ENCODE results near the gene FAM222A.

FAM222A gene

GRCh38 chr12:109711596-109712461 lies 1.8 kb upstream of the FAM222A start:
- no peak for DNase-seq

- peak; percentile 75 for DNase-seq
Observed at GRCh38 chr12:109714141-109714912, 702 bp downstream of the FAM222A start.

GRCh38 chr12:109714913-109715244 lies 1.3 kb downstream of the FAM222A start:
- DNase-seq, result no peak

DNA sequence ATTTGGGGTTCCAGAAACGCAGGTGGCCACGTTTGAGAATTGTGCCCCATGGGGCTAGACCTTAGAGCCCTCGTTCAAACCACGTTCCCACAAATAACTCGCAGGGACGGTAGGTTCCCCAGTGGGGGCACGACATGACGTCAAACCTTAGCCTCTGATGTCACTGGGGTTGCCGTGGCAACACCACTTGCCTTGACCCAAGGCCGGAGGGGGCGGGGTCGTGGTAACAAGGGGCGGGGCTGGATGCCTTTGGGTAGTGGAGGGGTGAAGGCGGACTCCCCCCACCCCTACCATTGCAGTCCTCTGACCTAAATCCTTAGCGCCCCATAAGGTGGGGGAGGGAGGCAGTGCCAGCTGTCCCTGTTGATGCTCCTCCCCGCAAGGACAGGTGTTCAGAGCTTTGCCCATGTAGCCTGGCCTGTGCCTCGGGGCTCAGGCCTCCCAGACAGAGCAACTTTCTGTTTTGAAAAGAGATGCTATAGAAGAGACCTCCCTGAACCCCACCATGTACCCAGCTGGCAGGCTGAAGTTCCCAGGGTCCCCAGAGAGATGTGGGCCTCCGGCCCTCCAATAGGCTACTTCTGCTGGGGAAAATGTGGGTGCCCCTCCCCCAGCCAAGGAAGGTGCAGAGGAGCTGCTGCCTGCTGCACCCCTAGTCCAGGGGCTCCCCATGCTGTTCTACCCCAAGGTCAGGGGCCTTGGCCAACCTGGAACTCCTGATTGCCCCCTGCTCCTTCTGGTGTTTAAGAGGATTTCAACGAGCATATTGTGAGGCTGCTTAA lies 1.9 kb downstream of the FAM222A start:
- no peak for DNase-seq

DNA sequence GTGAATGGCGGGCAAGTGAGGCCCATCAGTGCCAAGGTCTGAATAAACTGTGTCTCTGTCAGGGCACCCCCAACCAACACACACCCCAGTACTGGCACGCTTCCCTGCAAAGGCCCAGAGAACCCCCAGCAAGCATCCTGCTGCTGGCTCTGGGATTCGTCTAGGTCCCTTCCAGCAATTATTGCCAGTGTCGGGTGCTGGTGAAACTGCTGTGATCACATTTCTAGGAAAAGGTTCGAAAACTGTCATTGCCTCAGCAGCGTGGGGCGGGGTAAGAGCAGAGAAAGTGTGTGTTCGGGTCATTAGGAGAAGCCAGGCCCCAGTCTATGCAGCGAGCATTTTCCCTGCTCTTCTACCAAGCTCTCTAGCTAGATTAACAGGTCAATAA lies 2.5 kb downstream of the FAM222A start:
- no peak for DNase-seq

GRCh38 chr12:109716512-109717389 lies 3.1 kb downstream of the FAM222A start:
- no peak for DNase-seq

GRCh38 chr12:109717390-109718357 lies 4.0 kb downstream of the FAM222A start:
- no peak for DNase-seq

- DNase-seq, result no peak
Observed at GRCh38 chr12:109718390-109718789, 4.8 kb downstream of the FAM222A start.

DNA sequence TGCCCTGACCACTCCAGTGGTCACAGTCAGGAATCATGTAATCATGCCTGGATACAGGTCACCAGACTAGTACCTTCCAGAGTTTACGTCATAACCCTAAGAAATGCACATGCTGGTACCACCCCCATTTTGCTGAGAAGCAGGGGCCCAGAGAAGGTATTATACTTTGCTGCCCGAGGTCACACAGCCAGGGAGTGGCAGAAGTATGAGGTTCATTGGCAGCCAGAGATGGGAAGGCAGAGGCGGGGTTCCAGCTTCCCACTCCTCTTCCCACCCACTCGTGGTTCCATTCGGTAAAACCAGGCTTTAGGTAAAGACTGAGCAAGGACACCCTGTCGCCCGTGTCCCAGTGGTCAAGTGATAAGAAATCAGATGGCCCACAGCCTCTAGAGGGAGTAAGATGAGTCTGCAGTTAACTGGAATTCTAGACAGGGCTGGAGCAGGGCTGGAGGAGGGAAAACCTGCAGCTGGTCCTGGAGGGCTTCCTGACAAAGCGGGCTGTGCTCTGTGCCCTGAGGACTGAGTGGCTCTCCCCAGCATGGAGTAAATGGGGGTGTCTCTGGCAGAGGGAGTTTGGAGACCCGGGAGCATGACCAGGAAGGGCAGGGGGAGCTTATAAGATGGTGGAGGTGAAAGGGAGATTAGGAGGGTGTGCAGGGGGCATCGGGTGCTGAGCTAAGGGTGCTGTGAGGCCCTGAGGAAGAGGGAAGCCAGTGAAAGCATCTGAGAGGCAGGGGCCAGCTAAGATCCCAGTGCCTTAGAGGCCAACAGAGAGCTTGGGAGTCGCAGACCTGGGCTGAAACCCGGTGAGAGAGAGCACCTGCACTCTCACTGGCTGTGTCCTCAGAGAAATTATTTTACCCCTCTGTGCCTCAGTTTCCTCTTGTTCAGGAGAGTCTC lies 5.7 kb downstream of the FAM222A start:
- no peak for DNase-seq

- DNase-seq, result no peak
Observed at GRCh38 chr12:109720152-109720856, 6.7 kb downstream of the FAM222A start.

DNA sequence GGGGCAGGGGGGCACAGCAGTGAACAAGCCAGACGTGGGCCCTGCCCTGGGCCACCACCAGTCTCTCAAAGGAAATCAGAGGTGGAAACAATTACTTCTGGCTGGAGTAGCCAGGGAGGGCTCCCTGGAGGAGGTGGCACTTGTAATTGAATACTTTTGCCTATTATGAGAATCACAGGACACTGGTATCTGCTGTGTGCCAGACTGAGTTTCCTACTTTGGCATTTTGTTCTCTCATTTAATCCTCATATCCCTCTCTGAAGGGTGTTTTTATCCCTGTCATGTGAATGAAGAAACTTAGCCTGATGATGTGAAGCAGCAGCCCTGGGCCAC lies 7.2 kb downstream of the FAM222A start:
- no peak for DNase-seq

DNA sequence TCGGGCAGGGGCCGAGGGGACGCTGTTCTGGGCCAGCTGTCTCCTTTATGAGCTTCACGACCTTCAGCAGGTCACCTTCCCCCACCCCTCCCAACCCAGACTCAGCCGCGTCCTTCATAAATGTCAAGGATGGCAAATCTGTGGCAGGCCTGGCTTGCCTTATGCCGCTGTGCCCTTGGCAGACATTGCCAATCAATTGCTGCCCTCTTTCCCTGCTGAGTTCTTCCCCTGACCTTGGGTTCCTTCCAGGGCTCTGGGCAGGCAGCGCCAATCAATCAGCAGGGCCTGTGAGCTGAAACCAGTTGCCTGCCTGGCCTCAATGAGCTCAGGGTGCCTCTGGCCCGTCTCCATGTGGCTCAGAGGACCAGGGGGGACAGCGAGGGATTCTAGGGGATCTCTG lies 7.7 kb downstream of the FAM222A start:
- DNase-seq, result no peak

- no peak for DNase-seq
Observed at GRCh38 chr12:109722022-109722720, 8.5 kb downstream of the FAM222A start.

- DNase-seq, result no peak
Observed at GRCh38 chr12:109722721-109723094, 9.1 kb downstream of the FAM222A start.

DNA sequence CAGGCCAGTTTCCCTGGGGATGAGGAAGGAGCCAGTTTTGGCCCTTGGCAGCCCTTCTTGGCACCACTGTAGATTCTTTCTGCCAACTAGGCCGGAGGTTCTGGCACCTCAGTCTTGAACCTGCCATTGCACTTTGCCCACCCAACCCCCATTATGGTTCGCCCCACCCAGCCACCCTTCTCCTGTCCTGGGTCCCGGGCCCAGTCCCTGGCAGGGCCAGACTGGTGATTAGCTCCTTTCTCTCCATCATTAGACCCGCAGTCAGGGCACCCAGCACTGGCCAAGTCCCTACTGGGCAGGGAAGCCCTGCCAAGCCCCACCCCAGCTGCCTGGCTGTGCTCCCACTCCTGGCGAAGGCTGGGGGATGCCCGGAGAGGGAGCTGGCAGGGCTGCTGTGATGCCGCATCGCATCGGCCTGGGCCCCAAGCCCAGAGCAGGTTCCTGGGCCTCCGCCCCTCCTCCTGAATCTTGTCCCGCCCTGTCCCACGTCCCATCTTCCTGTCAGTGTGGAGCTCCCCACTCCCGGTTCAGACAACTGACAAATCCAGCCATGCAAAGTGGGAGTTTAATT lies 9.8 kb downstream of the FAM222A start:
- DNase-seq, result no peak

DNA sequence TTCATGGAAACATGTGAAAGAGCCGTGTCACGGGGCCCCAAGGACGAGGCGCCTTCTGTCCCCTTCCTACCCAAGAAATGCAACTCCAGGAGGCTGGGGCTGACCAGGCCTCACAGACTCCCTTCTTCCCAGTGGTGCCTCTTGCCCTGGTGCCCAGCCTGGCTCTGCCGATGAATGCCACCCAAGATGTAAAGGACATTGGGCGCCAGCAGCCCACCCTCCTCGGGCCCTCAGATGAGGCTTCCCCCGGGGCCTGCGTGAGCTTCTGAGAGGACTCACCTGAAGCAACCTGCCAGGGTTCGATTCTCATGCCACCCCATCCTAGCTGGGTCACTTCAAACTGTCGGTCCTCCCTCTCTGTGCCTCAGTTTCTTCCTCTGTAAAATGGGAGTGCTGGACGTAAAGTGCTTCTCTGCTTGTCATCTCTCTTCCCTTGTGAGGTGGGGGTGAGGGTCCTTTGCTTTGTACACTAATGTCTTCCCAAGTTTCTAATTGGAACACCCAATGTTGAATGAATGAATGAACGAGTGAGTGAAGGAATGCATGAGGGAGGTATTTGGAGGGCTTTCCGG lies 10.8 kb downstream of the FAM222A start:
- DNase-seq, result no peak

DNA sequence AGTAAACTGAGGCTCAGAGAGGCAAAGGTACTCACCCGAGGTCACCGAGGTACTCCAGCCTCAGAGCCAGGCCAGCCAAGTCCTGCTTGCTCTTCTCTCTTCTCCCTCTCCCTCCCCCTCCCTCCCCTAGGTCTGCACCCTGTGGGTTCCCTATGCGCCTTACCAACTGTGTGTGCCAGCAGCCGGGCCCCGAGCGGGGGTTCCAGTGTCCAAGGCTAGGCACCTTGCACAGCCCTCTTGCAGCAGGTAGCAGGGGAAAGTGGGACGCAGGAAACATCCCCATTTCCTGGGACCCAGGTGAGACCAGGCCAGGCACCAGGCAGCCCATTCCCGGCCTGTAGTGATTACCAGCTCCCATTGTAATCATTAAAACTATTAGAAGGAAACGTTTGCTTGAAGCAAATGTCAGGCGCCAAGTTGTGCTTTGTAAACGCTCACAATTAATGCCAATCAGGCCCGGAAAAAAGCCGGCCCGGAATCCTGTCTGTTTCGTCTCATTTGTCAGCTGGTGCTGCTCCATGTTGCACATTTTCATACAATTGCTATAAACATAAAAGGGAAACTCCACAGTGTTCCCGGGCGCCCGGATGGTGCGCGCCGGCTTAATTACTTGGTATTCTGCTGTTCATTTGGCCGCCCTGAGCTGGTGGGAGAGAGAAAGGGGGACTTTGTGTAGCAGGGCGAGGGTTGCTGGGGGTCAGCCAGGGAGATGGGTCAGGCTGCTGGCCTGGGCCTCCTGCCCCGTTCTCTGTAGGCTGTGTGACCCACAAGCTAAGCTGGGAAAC lies 11.9 kb downstream of the FAM222A start:
- no peak for DNase-seq
